ENCODE measurements around the gene KIAA1958. TPM values are rescaled to one million over a fixed set of nuclear protein-coding genes. Genes with fewer than 3 reads are reported as not detected.

The KIAA1958 gene
- total RNA-seq, 1 experiment from 2014 or later: 9.2 TPM

DNA sequence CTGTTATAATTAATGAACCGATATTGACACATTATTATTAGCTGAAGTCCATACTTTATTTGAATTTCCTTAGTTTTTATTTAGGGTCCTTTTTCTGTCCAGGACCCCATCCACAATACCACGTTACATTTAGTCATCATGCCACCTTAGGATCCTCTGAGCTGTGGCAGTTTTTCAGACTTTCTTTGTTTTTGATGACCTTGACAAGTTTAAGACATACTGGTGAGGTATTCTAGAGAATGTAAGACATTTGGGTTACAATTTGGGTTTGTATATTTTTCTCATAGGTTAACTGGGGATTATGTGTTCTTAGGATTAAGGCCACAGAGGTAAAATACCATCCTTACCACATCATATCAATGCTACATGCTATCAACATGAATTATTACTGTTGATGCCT, 42.7 kb downstream of the KIAA1958 start:
- no peak for DNase-seq (ENCODE audit: low spot score)

- no peak for DNase-seq (ENCODE audit: low spot score)
Observed at GRCh38 chr9:112530751-112531205, 44.2 kb downstream of the KIAA1958 start.

GRCh38 chr9:112531666-112532282, 45.1 kb downstream of the KIAA1958 start:
- DNase-seq (ENCODE audit: low spot score): no peak

DNA sequence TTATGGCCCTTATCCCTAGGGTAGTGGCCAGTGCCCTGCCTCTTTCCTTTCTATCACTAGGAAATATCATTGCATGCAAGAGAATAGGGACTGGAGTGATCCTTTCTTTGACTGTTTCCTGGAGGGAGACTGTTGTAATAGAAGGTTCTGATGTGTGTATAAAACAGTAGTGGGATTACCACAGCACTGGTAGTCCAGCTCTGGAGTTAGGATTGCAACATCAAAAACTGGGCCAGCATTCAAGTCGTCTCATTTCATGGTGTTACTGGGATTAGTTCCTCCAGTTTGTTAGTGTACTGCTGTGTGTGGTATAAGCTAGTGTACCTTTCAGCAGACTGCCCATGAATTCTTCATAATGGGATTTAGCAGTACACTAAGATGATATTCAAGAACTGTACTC, 45.8 kb downstream of the KIAA1958 start:
- DNase-seq (ENCODE audit: low spot score): no peak

DNA sequence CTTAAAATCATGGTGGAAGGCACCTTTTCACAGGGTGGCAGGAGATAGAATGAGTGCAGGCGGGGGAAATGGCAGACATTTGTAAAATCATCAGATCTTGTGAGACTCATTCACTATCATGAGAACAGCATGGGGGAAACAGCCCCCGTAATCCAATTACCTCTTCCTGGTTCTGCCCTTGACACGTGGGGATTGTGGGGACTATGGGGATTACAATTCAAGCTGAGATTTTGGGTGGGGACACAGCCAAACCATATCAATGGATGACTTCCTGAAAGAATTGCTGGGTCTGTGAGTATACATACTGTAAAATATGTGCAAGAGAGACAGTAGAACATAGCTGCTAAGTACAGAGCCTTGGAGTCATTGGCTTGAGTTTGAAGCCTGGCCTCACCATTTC, 47.0 kb downstream of the KIAA1958 start:
- DNase-seq (ENCODE audit: low spot score): no peak

- DNase-seq (ENCODE audit: low spot score): no peak
Observed at GRCh38 chr9:112535301-112535700, 48.7 kb downstream of the KIAA1958 start.

GRCh38 chr9:112535811-112536210, 49.2 kb downstream of the KIAA1958 start:
- no peak for DNase-seq (ENCODE audit: low spot score)

DNA sequence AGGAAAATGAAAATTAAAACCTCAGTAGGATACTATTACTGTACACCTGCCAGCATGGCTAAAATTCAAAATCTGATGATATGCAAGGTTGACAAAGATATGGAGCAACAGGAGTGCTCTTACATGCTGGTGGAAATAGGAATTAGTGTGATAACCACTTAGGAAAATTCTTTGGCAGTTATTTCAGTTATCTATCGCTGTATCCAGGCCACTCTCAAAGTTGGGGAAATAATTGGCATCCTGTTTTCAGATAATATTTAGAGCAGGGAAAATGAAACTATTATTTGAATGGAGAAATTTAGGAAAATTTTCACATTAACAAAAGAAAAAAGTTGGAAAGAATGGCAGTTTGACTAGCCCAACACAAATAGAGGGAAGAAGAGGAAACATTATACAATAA, 50.9 kb downstream of the KIAA1958 start:
- DNase-seq (ENCODE audit: low spot score): no peak

- no peak for DNase-seq (ENCODE audit: low spot score)
Observed at GRCh38 chr9:112540800-112541199, 54.2 kb downstream of the KIAA1958 start.

GRCh38 chr9:112541685-112542084, 55.1 kb downstream of the KIAA1958 start:
- no peak for DNase-seq (ENCODE audit: low spot score)

DNA sequence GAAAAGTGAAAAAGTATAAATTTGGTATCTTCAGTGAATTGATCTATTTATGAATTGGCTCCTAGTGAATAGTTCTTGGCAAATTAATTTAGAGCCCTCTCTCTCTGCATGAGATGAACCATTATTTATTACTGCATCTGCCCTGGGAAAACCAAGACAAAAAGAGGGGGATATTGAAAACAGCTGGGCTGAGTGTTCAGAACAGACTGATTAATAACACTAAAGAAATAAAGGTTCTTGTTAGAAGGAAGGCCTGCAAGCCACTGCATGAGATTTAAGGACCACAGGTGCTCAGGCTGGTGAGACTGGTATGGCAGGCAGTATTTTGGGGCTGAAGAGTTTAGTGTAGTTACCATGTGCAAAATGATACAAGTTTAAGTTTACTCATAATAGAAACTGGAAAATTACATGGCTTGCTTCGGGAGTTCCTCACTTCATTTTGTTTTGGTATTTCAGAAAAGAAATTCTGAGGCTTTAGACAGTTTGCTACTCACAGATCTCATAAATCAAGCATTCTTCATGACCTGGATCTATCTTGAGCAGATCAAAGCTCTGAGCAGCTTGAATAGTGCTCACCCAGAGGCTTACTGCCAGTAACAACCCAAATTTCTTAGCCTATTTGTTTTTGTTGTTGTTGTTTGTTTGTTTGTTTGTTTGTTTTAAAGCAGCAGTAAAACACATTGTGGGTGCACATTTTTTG, 56.1 kb downstream of the KIAA1958 start:
- DNase-seq (ENCODE audit: low spot score): no peak

DNA sequence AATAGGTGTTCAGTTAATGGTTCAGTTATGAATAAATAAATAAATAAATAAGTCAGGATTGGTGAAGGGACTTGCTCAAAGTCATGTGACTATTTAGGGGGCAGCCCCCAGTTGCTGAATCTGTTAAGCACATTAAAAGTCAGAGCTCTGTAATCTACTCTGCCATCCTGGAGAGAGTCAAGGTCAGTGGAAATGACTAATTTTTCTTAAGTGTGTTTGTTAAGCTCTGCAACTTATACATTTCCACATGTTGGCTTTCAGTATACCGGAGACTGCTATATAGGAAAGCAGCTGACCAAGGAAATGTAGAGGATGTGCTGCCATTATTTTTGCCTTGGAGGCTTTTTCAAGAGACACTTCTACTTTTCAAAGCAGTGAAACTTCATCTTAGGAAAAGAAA, 57.9 kb downstream of the KIAA1958 start:
- DNase-seq (ENCODE audit: low spot score): no peak

DNA sequence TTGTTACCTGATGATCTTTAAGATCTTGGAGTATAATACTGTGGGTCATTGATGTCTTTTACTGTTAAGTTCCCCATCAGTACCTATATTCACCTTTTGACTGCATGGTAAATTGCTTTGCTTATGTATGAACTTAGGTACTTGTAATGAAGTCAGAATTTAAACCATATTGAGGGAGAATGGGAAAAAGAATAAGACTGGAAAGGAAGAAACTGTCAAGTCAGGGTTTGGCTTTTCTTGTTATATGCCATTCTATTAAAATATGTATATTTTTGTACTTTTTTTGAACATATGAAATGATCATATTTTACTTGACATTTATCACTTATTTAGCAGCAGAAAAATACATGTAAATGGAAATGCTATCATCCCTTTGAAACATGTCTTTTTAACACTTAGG, 58.6 kb downstream of the KIAA1958 start:
- DNase-seq (ENCODE audit: low spot score): no peak

GRCh38 chr9:112546149-112547012, 59.8 kb downstream of the KIAA1958 start:
- DNase-seq (ENCODE audit: low spot score): no peak

GRCh38 chr9:112548051-112548440, 61.4 kb downstream of the KIAA1958 start:
- DNase-seq (ENCODE audit: low spot score): no peak

- no peak for DNase-seq (ENCODE audit: low spot score)
Observed at GRCh38 chr9:112548836-112549595, 62.4 kb downstream of the KIAA1958 start.

DNA sequence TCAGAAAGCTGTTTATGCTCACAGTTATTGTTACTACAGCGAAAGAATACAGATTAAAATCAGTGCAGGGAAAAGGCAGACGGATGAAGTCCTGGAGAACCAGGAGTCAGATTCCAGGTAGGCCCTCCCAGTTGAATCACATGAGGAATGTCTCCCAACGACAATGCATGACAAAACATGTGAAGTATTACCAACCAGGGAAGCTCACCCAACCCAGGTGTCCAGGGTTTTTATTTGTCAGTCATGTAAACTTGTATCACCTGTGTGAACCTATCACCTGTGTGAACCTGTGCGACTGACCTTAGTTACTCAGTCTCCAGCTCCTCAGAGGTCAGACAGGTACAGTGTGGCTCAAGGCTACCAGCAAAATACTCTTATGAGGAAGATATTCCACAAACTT, 63.9 kb downstream of the KIAA1958 start:
- no peak for DNase-seq (ENCODE audit: low spot score)

GRCh38 chr9:112551641-112552040, 65.0 kb downstream of the KIAA1958 start:
- no peak for DNase-seq (ENCODE audit: low spot score)

GRCh38 chr9:112552229-112553056, 65.8 kb downstream of the KIAA1958 start:
- DNase-seq (ENCODE audit: low spot score): no peak

- no peak for DNase-seq (ENCODE audit: low spot score)
Observed at GRCh38 chr9:112553256-112553826, 66.7 kb downstream of the KIAA1958 start.

All from HT-29 (cell line).